NOMO-1 (cell line): Measurements from ENCODE around the gene GAL3ST3.

ENCODE experiments used
- DNase-seq, 2 experiments: peaks; one replicate each; lab custom pipeline; 2025; ENCODE audit not compliant: unreplicated experiment in 2 of 2; lab: John Stamatoyannopoulos, UW

Gene GAL3ST3

GRCh38 chr11:66069715-66070603 is 21.0 kb upstream of the GAL3ST3 start, which contains the start of gene PACS1:
TSS of gene PACS1 (plus strand) at chr11:66070272. CDS start at chr11:66070487, 215 bp downstream.
- peak; percentile 43 to 58 for DNase-seq

GRCh38 chr11:66068923-66069714 is 20.2 kb upstream of the GAL3ST3 start:
- peak; percentile 59 to 64 for DNase-seq

GRCh38 chr11:66068154-66068821 is 19.3 kb upstream of the GAL3ST3 start:
- DNase-seq: peak; percentile 36 to 40

GRCh38 chr11:66067640-66068039 is 18.7 kb upstream of the GAL3ST3 start:
- no peak for DNase-seq

- no peak for DNase-seq
Measured at GRCh38 chr11:66066751-66067150, 17.8 kb upstream of the GAL3ST3 start.

- no peak for DNase-seq
Measured at GRCh38 chr11:66064571-66064970, 15.6 kb upstream of the GAL3ST3 start.

GRCh38 chr11:66063900-66064299 is 14.9 kb upstream of the GAL3ST3 start:
- DNase-seq: no peak

- no peak for DNase-seq
Measured at GRCh38 chr11:66062408-66062807, 13.4 kb upstream of the GAL3ST3 start.

- no peak for DNase-seq
Measured at GRCh38 chr11:66061268-66061667, 12.3 kb upstream of the GAL3ST3 start.

GRCh38 chr11:66059966-66060680 is 11.2 kb upstream of the GAL3ST3 start:
- DNase-seq: no peak

GRCh38 chr11:66056501-66056900 is 7.5 kb upstream of the GAL3ST3 start:
- no peak for DNase-seq

- no peak for DNase-seq
Measured at GRCh38 chr11:66055021-66055420, 6.1 kb upstream of the GAL3ST3 start.

- DNase-seq: no peak
Measured at GRCh38 chr11:66052664-66052982, 3.7 kb upstream of the GAL3ST3 start.

GRCh38 chr11:66051766-66052663 is 3.1 kb upstream of the GAL3ST3 start, which contains the start of gene SF3B2:
TSS of gene SF3B2 (plus strand) at chr11:66052364. CDS start at chr11:66052385, 21 bp downstream.
- peak; percentile 97 to 99 for DNase-seq

GRCh38 chr11:66051371-66051765 is 2.4 kb upstream of the GAL3ST3 start:
- DNase-seq: no peak

GRCh38 chr11:66050581-66051231 is 1.7 kb upstream of the GAL3ST3 start:
- no peak for DNase-seq

GRCh38 chr11:66047541-66048365 is 1.2 kb downstream of the GAL3ST3 start:
- DNase-seq: no peak

GRCh38 chr11:66046901-66047300 is 2.1 kb downstream of the GAL3ST3 start:
- DNase-seq: no peak
